H1 (cell line): ENCODE data around the gene NEB.
"Not testable (repeated sequence)": the region's sequence is repeated elsewhere in the genome, so short reads cannot be mapped to it uniquely, and the experiment has no call there.

Experiments
- CHD1 ChIP-seq: IDR thresholded peaks from 2 replicates; pipeline ENCODE4 v1.6.1; 2012; ENCODE audit warnings: low read depth, low read length, improper control_type of control experiment
- CREB1 ChIP-seq: IDR thresholded peaks from 2 replicates; pipeline ENCODE4 v1.6.1; 2012; ENCODE audit warnings: inconsistent platforms
- CTCF ChIP-seq, 3 experiments: IDR thresholded peaks; 1 replicate in 2 of 3; 2 replicates in 1 of 3; pipeline versions ENCODE4 v1.5.1 to v1.6.1; 2011; ENCODE audit warnings: low read length in 3 of 3, mild to moderate bottlenecking in 3 of 3, inconsistent platforms in 2 of 3, low read depth in 1 of 3, moderate library complexity in 1 of 3; ENCODE audit not compliant: insufficient read depth in 1 of 3; ENCODE audit errors: control extremely low read depth in 1 of 3
- EZH2 ChIP-seq: fragments of 200-600 bp; sonication (generic); IDR thresholded peaks from 2 replicates; pipeline ENCODE4 v1.7.1; 2012; ENCODE audit warnings: low read depth, mild to moderate bottlenecking, moderate library complexity, low read length, inconsistent platforms; ENCODE audit not compliant: severe bottlenecking
- JUN ChIP-seq: IDR thresholded peaks from 2 replicates; pipeline ENCODE4 v1.6.1; 2011; ENCODE audit warnings: low read depth, mild to moderate bottlenecking, improper control_type of control experiment, low read length
- POLR2A ChIP-seq, 2 experiments: IDR thresholded peaks; 1 replicate in 1 of 2; 2 replicates in 1 of 2; pipeline ENCODE4 v1.6.1; 2011; ENCODE audit warnings: low read depth in 2 of 2, low read length in 2 of 2, mild to moderate bottlenecking in 2 of 2; ENCODE audit errors: control extremely low read depth in 1 of 2
- SRF ChIP-seq: IDR thresholded peaks from 2 replicates; pipeline ENCODE4 v1.6.1; 2011; ENCODE audit warnings: mild to moderate bottlenecking, low read depth, low read length, moderate library complexity
- TAF1 ChIP-seq: IDR thresholded peaks from 2 replicates; pipeline ENCODE4 v1.6.1; 2011; ENCODE audit warnings: mild to moderate bottlenecking, low read depth, low read length
- ZNF274 ChIP-seq: IDR thresholded peaks from 2 replicates; pipeline ENCODE4 v1.7.0; 2012; ENCODE audit warnings: low read length, borderline replicate concordance; ENCODE audit errors: extremely low read depth

GRCh38 chr2:151607459-151608424 lies 126.5 kb downstream of the NEB start:
- not testable (repeated sequence) for TF ChIP-seq JUN; CTCF (IDR thresholded peaks at IDR 0.05; ENCODE audit: control extremely low read depth in 1 of 3, insufficient read depth in 1 of 3, low read depth in 1 of 3, low read length in 3 of 3); TAF1; EZH2; SRF; CREB1; POLR2A (IDR thresholded peaks at IDR 0.05; ENCODE audit: control extremely low read depth in 1 of 2, low read depth in 2 of 2, low read length in 2 of 2); CHD1; ZNF274
